Measurements from ENCODE around the gene EZR.
A peak's percentile ranks its signal among the peaks of the same experiment; 100 is the strongest.

The EZR gene

GRCh38 chr6:158819977-158820622 lies 932 bp upstream of the EZR start:
- TF ChIP-seq CTCF (IDR thresholded peaks at IDR 0.05; ENCODE audit: control extremely low read depth, extremely low read depth, low read depth, missing control alignments), result no peak
- no peak for DNase-seq (ENCODE audit: extremely low spot score)
- CTCF ChIA-PET, result interaction anchor here (0.9 to 2.7 kb wide), 4 partner anchors 11 to 101 kb away, joined by 3 to 5 read pairs (median 3); no protein-coding TSS in a partner anchor

GRCh38 chr6:158818581-158819212 lies 471 bp downstream of the EZR start:
- TF ChIP-seq CTCF (IDR thresholded peaks at IDR 0.05; ENCODE audit: control extremely low read depth, extremely low read depth, low read depth, missing control alignments), result no peak
- DNase-seq (ENCODE audit: extremely low spot score), result peak; percentile 71
- ChIA-PET CTCF (interaction anchor here (1.0 to 1.6 kb wide), 3 partner anchors 21 to 44 kb away, joined by 3 to 4 read pairs (median 3); no protein-coding TSS in a partner anchor), POLR2A (interaction anchor here (0.6 to 1.3 kb wide), 3 partner anchors 9 to 51 kb away, joined by 3 to 5 read pairs (median 4); no protein-coding TSS in a partner anchor)

More at GRCh38 chr6:158819977-158820622, 932 bp upstream of the EZR start:
- POLR2A ChIA-PET, result no interaction called here

- DNase-seq (ENCODE audit: extremely low spot score), result peak; percentile 81
- CTCF ChIA-PET, result no interaction called here
- POLR2A ChIA-PET, result interaction anchor here (1.1 kb wide), 1 partner anchor 9 kb away, joined by 7 read pairs; no protein-coding TSS in a partner anchor
- no peak for TF ChIP-seq CTCF (IDR thresholded peaks at IDR 0.05; ENCODE audit: control extremely low read depth, extremely low read depth, low read depth, missing control alignments)
Observed at GRCh38 chr6:158817728-158818580, 1.2 kb downstream of the EZR start.

GRCh38 chr6:158816803-158817727 lies 2.1 kb downstream of the EZR start:
- no peak for TF ChIP-seq CTCF (IDR thresholded peaks at IDR 0.05; ENCODE audit: control extremely low read depth, extremely low read depth, low read depth, missing control alignments)
- no peak for DNase-seq (ENCODE audit: extremely low spot score)
- ChIA-PET POLR2A (interaction anchor here (1.0 to 1.1 kb wide), 2 partner anchors 8 to 52 kb away, joined by 3 to 7 read pairs; no protein-coding TSS in a partner anchor), CTCF (no interaction called here)

GRCh38 chr6:158816329-158816728 lies 2.8 kb downstream of the EZR start:
- TF ChIP-seq CTCF (IDR thresholded peaks at IDR 0.05; ENCODE audit: control extremely low read depth, extremely low read depth, low read depth, missing control alignments), result no peak
- DNase-seq (ENCODE audit: extremely low spot score), result peak; percentile 49
- POLR2A ChIA-PET, result interaction anchor here (1.0 kb wide), 1 partner anchor 53 kb away, joined by 3 read pairs; no protein-coding TSS in a partner anchor
- CTCF ChIA-PET, result no interaction called here
